ENCODE results near the gene BMP2K. TPM values are rescaled to one million over a fixed set of nuclear protein-coding genes. Genes with fewer than 3 reads are reported as not detected.

The BMP2K gene
- total RNA-seq, 1 experiment from 2014 or later: 27.4 TPM

GRCh38 chr4:78778530-78778929 lies 2.4 kb downstream of the BMP2K start:
- Mint-ChIP-seq H3K36me3 (ENCODE audit: insufficient read depth, unreplicated experiment) (peaks cover 24% of the 10 kb centered on the region), H3K27ac (ENCODE audit: unreplicated experiment) (no peak overlapping the region), H3K9me3 (ENCODE audit: low read depth, unreplicated experiment) (no peaks in the 10 kb centered on the region), H3K4me1 (ENCODE audit: low read depth, unreplicated experiment) (no peaks in the 10 kb centered on the region), H3K27me3 (ENCODE audit: unreplicated experiment) (no peaks in the 10 kb centered on the region), H3K4me3 (ENCODE audit: low read depth, unreplicated experiment) (no peak overlapping the region)
- DNase-seq: no peak
- no peak for TF ChIP-seq CTCF (IDR thresholded peaks at IDR 0.05; ENCODE audit: unreplicated experiment)
- BruUV-seq (replicated peaks): no TSS peak
- intact Hi-C loops (cut with micrococcal nuclease; ENCODE audit: unreplicated experiment): loop anchor here (5.0 kb wide), 2 partner anchors 151 to 166 kb away; no protein-coding TSS in a partner anchor
- CTCF ChIA-PET: no interaction called here

DNA sequence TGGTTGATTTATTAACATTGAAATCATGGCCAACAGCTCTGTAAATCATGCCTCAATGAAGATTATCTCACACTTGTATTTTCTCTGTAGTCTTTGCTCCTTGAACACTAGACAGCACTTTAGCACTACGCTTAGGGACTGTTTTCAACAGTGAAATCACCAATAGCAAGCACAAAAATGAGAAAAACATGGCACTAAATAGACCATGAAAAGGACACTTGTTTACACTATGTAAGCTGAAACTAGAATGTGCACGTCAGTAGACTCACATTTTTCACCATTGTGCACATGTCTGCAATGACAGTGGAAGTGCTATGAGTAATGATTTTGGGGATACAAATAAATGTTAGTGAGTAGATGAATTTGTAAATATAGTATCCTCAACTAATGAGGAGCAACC lies 3.1 kb downstream of the BMP2K start:
- CTCF ChIA-PET: no interaction called here
- intact Hi-C loops (cut with micrococcal nuclease; ENCODE audit: unreplicated experiment): loop anchor here (5.0 kb wide), 2 partner anchors 152 to 167 kb away; no protein-coding TSS in a partner anchor
- Mint-ChIP-seq H3K27me3 (ENCODE audit: unreplicated experiment) (no peaks in the 10 kb centered on the region), H3K9me3 (ENCODE audit: low read depth, unreplicated experiment) (no peaks in the 10 kb centered on the region), H3K4me1 (ENCODE audit: low read depth, unreplicated experiment) (no peaks in the 10 kb centered on the region), H3K36me3 (ENCODE audit: insufficient read depth, unreplicated experiment) (peaks cover 24% of the 10 kb centered on the region), H3K4me3 (ENCODE audit: low read depth, unreplicated experiment) (no peak overlapping the region), H3K27ac (ENCODE audit: unreplicated experiment) (no peak overlapping the region)
- BruUV-seq (replicated peaks): no TSS peak
- TF ChIP-seq CTCF (IDR thresholded peaks at IDR 0.05; ENCODE audit: unreplicated experiment): no peak
- no peak for DNase-seq

DNA sequence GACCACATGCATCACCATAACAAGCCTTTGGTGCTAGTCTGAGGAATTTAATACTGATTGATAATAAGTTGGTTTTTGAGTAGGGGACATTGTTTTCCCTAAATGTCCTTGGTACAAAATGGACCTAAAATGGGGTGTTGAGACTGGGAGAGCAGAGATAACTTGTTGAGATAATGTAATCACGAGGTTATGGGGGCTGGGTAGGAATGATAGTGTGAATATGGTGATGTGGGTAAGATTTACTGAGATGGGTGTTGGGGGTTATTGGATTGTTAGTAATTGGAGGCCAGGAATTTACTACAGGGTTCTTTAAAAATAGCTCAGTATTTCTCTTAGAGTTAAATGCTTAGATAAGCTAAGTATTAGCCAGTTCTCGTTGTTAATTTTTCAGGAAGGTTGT lies 3.9 kb downstream of the BMP2K start:
- no peak for TF ChIP-seq CTCF (IDR thresholded peaks at IDR 0.05; ENCODE audit: unreplicated experiment)
- no peak overlapping the region for H3K27ac Mint-ChIP-seq (ENCODE audit: unreplicated experiment)
- no peaks in the 10 kb centered on the region for H3K4me1 Mint-ChIP-seq (ENCODE audit: low read depth, unreplicated experiment)
- CTCF ChIA-PET: no interaction called here
- intact Hi-C loops (cut with micrococcal nuclease; ENCODE audit: unreplicated experiment): no loop called here
- peaks cover 21% of the 10 kb centered on the region for H3K36me3 Mint-ChIP-seq (ENCODE audit: insufficient read depth, unreplicated experiment)
- no peaks in the 10 kb centered on the region for H3K27me3 Mint-ChIP-seq (ENCODE audit: unreplicated experiment)
- no peak overlapping the region for H3K4me3 Mint-ChIP-seq (ENCODE audit: low read depth, unreplicated experiment)
- DNase-seq: no peak
- no TSS peak for BruUV-seq (replicated peaks)
- H3K9me3 Mint-ChIP-seq (ENCODE audit: low read depth, unreplicated experiment): no peaks in the 10 kb centered on the region

- H3K4me3 Mint-ChIP-seq (ENCODE audit: low read depth, unreplicated experiment): no peak overlapping the region
- H3K36me3 Mint-ChIP-seq (ENCODE audit: insufficient read depth, unreplicated experiment): peaks cover 11% of the 10 kb centered on the region
- no peak overlapping the region for H3K27ac Mint-ChIP-seq (ENCODE audit: unreplicated experiment)
- CTCF ChIA-PET: no interaction called here
- intact Hi-C loops (cut with micrococcal nuclease; ENCODE audit: unreplicated experiment): no loop called here
- H3K4me1 Mint-ChIP-seq (ENCODE audit: low read depth, unreplicated experiment): peaks cover 5% of the 10 kb centered on the region
- no TSS peak for BruUV-seq (replicated peaks)
- no peaks in the 10 kb centered on the region for H3K27me3 Mint-ChIP-seq (ENCODE audit: unreplicated experiment)
- DNase-seq: no peak
- H3K9me3 Mint-ChIP-seq (ENCODE audit: low read depth, unreplicated experiment): no peaks in the 10 kb centered on the region
- TF ChIP-seq CTCF (IDR thresholded peaks at IDR 0.05; ENCODE audit: unreplicated experiment): no peak
Observed at GRCh38 chr4:78781139-78781538, 5.0 kb downstream of the BMP2K start.
